WI38 (cell line): ENCODE data around the gene TSHB.

ENCODE experiments used
- H3K4me3 ChIP-seq: 2 replicates; pipeline ENCODE4 v1.5.1; 2011; ENCODE audit warnings: low read depth, mild to moderate bottlenecking, control low read depth, low read length
- TF ChIP-seq, protein P1 (sequence below): IDR thresholded peaks from 2 replicates; pipeline ENCODE4 v1.5.1; 2012; ENCODE audit warnings: low read depth, mild to moderate bottlenecking, control low read depth, low read length

The TSHB gene

DNA sequence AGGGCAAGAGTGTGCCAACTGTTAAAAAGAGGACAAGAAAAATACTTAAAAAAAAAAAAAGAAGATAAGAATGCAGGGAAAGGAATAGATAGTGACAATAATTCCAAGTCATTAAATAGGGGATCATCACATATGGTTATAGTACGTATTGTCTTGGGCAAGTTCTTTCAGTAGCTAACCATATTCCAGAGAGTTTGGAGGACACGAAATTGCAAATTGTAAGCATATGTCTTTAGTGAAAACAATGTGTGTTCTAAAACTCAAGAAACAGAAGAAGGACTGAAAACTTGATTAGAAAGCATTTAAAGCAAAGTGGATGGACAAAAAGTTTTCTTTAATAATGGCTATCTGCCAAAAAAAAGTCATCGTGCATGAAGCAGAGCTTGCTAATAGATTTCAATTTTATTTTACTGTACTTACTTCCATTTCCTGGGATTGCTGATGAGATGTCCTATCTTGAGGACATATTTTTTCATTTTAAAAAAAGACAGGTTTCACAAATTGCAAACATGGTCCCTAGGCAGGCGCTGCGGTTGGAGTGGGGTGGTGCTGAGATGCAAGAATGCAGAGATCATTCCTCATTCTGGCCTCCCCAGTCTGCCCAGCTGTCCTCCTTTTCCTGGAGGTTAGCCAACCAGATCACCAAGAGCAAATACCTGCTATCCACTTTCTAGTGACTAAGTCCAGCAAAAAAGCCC is 47.8 kb downstream of the TSHB start:
- H3K4me3 ChIP-seq = no peak overlapping the region
- TF ChIP-seq, protein P1, sequence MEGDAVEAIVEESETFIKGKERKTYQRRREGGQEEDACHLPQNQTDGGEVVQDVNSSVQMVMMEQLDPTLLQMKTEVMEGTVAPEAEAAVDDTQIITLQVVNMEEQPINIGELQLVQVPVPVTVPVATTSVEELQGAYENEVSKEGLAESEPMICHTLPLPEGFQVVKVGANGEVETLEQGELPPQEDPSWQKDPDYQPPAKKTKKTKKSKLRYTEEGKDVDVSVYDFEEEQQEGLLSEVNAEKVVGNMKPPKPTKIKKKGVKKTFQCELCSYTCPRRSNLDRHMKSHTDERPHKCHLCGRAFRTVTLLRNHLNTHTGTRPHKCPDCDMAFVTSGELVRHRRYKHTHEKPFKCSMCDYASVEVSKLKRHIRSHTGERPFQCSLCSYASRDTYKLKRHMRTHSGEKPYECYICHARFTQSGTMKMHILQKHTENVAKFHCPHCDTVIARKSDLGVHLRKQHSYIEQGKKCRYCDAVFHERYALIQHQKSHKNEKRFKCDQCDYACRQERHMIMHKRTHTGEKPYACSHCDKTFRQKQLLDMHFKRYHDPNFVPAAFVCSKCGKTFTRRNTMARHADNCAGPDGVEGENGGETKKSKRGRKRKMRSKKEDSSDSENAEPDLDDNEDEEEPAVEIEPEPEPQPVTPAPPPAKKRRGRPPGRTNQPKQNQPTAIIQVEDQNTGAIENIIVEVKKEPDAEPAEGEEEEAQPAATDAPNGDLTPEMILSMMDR = no peak

DNA sequence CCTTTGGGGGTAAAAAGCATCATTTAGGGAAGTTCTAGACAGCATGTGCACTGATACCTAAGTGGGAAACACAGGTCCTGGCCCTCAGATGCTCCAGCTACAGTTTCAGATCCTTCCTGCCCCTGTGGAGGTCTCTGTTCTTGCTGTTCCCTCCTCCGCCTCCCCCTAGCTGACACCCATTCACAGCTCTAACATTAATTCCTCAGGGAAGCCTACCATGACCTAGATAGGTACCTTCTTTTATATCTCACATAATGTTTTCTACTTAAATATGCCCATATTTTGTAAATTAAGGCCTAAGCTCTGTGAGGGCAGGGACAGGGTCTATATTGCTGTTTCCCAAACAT is 48.3 kb downstream of the TSHB start:
- TF ChIP-seq, protein P1 = no peak
- no peak overlapping the region for H3K4me3 ChIP-seq

DNA sequence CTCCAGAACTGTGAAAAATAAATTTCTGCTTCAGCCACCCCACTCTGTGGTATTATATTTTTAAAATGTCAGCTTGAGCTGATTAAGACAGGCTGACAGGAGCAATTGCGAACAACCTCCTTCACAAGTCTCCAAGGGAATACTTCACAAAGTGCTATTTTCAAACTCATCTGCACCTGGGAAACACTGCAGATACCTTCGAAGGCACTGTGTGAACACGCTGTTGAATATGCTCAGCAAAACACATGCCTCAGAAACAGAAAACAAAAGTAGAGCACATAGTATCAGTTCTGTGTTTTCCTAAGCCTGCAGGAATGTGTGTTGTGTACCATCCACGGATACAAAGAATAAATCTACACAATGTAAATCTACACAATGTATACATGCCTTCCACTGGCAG is 49.1 kb downstream of the TSHB start:
- TF ChIP-seq, protein P1 = no peak
- no peak overlapping the region for H3K4me3 ChIP-seq

DNA sequence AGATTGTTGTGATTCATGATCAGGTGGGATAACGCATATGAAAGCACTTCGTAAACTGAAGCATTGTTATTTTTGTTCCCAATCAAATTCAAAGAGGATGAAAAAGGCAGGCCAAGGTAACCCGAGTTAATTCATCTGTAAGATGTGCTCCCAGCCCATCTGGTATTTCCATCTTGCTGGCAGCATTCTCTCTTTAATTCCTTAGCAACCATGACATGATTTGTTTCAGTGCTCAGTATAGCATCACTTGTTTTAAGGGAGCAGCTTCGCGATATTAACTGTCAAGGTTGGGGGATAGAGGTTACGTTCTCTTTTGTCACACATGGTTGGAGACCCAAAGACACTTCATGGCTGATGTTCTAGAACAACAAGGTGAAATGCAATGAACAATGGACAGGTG is 53.3 kb downstream of the TSHB start:
- H3K4me3 ChIP-seq = no peak overlapping the region
- TF ChIP-seq, protein P1 = no peak
